ENCODE results near the gene EAF1.

EAF1 gene

DNA sequence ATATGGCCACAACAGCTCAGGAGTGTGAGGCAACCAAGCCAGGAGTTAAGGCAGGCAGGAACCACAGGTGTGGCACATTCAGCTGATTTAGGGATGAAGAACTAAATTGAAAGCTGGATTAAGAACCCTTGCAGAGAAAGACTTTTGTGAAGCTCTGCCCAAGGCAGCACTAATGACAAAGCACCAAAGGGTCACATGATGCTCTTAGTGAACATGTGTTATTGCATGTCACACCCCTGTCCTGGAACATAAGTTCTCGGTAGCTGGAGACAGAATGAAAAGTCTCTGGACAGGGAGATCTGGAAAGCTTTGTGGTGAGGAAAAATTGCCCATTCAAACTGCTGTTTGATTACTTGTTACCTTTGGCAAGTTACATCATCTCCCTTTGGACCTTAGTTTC is 3.2 kb downstream of the EAF1 start:
- no peak for DNase-seq (ENCODE audit: low read depth)
- TF ChIP-seq, protein P1, sequence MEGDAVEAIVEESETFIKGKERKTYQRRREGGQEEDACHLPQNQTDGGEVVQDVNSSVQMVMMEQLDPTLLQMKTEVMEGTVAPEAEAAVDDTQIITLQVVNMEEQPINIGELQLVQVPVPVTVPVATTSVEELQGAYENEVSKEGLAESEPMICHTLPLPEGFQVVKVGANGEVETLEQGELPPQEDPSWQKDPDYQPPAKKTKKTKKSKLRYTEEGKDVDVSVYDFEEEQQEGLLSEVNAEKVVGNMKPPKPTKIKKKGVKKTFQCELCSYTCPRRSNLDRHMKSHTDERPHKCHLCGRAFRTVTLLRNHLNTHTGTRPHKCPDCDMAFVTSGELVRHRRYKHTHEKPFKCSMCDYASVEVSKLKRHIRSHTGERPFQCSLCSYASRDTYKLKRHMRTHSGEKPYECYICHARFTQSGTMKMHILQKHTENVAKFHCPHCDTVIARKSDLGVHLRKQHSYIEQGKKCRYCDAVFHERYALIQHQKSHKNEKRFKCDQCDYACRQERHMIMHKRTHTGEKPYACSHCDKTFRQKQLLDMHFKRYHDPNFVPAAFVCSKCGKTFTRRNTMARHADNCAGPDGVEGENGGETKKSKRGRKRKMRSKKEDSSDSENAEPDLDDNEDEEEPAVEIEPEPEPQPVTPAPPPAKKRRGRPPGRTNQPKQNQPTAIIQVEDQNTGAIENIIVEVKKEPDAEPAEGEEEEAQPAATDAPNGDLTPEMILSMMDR (IDR thresholded peaks at IDR 0.05; ENCODE audit: insufficient read depth, low read depth, low read length, missing control alignments), result no peak
- H3K4me3 ChIP-seq (ENCODE audit: low read depth, low read length), result no peak overlapping the region

DNA sequence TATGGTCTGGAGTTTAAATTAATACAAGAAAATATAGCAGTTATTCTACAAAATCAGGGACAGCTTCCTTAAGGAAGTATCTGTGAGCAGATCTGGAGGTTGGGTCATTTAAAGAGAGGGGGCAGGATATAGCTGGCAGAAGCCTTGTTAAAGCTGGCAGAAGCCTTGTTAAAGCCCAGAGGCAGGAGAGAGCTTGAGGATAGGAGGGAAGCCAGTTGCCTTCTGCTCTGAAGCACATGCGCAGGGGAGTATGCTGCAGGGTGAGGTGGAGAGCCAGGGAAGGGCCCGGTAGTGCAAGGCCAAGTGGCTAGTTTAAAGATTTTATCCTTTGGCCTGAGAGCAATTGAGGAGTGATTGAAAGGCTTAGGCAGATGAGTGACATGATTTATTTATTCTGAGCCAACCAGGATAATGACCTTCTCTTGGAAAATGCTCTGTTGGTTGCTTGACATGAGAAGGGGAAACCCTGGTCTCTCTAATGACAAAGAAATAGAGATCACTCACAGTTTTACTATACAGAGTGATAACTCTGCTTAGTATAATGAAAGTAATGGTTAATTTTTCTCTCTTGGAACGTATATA is 3.9 kb downstream of the EAF1 start:
- TF ChIP-seq, protein P1 (IDR thresholded peaks at IDR 0.05; ENCODE audit: insufficient read depth, low read depth, low read length, missing control alignments), result no peak
- H3K4me3 ChIP-seq (ENCODE audit: low read depth, low read length), result no peak overlapping the region
- no peak for DNase-seq (ENCODE audit: low read depth)

DNA sequence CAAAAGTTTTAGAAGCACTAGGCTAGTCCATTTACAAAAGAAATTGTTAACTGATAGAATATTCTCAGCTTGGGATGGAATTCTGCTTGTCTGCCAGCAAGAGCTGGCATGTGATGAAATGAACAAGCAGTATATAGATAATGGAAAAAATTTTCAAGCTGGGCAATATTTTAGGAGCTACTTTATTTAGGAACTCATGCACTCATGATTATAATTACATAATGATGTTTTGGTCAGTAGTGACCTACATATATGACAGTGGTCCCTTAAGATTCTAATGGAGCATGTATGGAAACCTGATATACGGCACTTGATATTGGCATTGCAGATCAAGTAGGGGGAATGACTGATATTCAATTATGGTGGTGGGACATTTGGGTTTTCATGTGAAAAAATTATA is 6.1 kb downstream of the EAF1 start:
- H3K4me3 ChIP-seq (ENCODE audit: low read depth, low read length), result no peak overlapping the region
- DNase-seq (ENCODE audit: low read depth), result no peak
- TF ChIP-seq, protein P1 (IDR thresholded peaks at IDR 0.05; ENCODE audit: insufficient read depth, low read depth, low read length, missing control alignments), result no peak

DNA sequence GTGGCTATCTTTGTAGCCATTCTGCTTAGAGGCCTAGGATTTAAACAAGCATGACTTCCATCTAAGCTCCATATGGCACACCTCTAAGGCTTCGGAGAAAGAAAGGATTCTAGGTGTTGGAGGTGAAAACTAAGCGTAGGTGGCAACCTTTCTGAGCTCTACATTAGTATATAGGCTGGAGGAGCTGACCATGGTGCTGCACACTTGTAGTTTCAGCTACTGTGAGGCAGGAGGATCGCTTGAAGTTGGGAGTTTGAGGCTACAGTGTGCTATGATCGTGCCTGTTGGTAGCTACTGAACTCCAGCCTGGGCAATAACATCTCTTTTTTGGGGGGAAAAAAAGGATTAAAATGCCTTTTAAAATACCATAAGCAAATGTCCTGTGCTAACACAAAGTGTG is 7.4 kb downstream of the EAF1 start:
- no peak for DNase-seq (ENCODE audit: low read depth)
- TF ChIP-seq, protein P1 (IDR thresholded peaks at IDR 0.05; ENCODE audit: insufficient read depth, low read depth, low read length, missing control alignments), result no peak
- H3K4me3 ChIP-seq (ENCODE audit: low read depth, low read length), result no peak overlapping the region

DNA sequence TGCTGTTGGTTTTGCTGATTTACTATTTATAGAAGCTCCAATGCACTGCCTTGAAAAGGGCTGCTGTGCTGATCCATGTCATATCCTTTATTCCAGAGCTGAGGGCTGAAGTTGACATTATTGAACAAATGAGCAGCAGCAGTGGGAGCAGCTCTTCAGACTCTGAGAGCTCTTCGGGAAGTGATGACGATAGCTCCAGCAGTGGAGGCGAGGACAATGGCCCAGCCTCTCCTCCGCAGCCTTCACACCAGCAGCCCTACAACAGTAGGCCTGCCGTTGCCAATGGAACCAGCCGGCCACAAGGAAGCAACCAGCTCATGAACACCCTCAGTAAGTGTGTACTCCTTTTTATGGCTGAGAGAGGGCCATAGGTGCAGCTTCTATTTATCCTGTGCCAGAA is 8.8 kb downstream of the EAF1 start:
- TF ChIP-seq, protein P1 (IDR thresholded peaks at IDR 0.05; ENCODE audit: insufficient read depth, low read depth, low read length, missing control alignments), result no peak
- H3K4me3 ChIP-seq (ENCODE audit: low read depth, low read length), result no peak overlapping the region
- no peak for DNase-seq (ENCODE audit: low read depth)

DNA sequence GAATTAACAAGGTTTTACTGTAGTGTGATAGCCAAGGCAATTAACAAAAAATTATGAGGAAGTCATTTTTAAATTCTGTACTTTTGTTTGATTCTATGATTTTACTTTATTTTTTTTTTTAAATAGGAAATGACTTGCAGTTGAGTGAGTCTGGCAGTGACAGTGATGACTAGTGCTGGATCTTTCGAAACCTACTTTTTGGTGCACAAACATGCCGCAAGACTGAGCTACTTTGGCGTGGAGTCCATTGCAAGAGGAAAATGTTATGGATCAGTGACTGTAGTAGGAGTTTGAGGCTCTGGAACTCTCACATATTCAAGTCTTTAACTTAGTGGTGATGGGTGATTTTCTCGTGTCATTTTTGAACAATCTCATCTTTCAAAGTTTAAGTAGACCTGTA is 11.6 kb downstream of the EAF1 start:
- H3K4me3 ChIP-seq (ENCODE audit: low read depth, low read length), result no peak overlapping the region
- no peak for DNase-seq (ENCODE audit: low read depth)
- TF ChIP-seq, protein P1 (IDR thresholded peaks at IDR 0.05; ENCODE audit: insufficient read depth, low read depth, low read length, missing control alignments), result no peak

DNA sequence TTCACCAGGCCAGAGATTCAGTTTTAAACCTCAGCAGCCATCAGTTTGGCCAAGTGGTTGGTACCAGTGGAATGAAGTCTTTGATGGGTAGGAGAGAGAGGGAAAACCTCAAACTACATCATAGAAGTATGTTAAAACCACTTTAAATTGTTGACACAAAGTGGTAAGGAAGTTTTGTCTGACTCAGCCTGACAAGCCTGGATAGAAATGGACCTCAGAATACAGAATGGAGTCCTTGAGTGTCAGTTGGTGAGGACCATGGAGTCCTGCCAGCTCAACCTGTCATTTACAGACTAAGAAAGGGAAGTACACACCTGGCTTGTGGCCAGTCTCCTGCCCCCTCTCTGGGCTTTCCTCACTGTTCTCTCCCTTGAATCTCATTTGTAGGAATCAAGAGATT is 12.1 kb downstream of the EAF1 start:
- H3K4me3 ChIP-seq (ENCODE audit: low read depth, low read length), result no peak overlapping the region
- TF ChIP-seq, protein P1 (IDR thresholded peaks at IDR 0.05; ENCODE audit: insufficient read depth, low read depth, low read length, missing control alignments), result no peak
- DNase-seq (ENCODE audit: low read depth), result no peak

Measured in GM12865 (cell line).